ENCODE results near the gene EIF3J. TPM values are rescaled to one million over a fixed set of nuclear protein-coding genes. Genes with fewer than 3 reads are reported as not detected.
A peak's percentile ranks its signal among the peaks of the same experiment; 100 is the strongest.

The EIF3J gene
- total and polyA plus RNA-seq, 4 donors = 23.5 to 49.9 (median 39.6) TPM

- H3K9me3 ChIP-seq (ENCODE audit: control insufficient read depth in 4 of 4, low read length in 3 of 4) = peaks cover 0 to 4% (median 0%) of the 10 kb centered on the region in 4 donors
- no peak for DNase-seq (ENCODE audit: low spot score)
- H3K9ac ChIP-seq (ENCODE audit: low read depth in 1 of 2, low read length in 2 of 2) = no peak overlapping the region
- WGBS = 91% methylated on average over 7 of the region's 7 CpGs
- no peak overlapping the region for H3K27ac ChIP-seq (ENCODE audit: low read depth in 1 of 2, low read length in 2 of 2)
- H3K36me3 ChIP-seq (ENCODE audit: control insufficient read depth in 4 of 4, insufficient read depth in 3 of 4, low read depth in 1 of 4, low read length in 3 of 4) = peaks cover 19 to 79% (median 63%) of the 10 kb centered on the region in 4 donors
- TF ChIP-seq RAD21 (IDR thresholded peaks at IDR 0.05) = peak in 1 of 2 donors; percentile 51
- TF ChIP-seq, protein P1, sequence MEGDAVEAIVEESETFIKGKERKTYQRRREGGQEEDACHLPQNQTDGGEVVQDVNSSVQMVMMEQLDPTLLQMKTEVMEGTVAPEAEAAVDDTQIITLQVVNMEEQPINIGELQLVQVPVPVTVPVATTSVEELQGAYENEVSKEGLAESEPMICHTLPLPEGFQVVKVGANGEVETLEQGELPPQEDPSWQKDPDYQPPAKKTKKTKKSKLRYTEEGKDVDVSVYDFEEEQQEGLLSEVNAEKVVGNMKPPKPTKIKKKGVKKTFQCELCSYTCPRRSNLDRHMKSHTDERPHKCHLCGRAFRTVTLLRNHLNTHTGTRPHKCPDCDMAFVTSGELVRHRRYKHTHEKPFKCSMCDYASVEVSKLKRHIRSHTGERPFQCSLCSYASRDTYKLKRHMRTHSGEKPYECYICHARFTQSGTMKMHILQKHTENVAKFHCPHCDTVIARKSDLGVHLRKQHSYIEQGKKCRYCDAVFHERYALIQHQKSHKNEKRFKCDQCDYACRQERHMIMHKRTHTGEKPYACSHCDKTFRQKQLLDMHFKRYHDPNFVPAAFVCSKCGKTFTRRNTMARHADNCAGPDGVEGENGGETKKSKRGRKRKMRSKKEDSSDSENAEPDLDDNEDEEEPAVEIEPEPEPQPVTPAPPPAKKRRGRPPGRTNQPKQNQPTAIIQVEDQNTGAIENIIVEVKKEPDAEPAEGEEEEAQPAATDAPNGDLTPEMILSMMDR (IDR thresholded peaks at IDR 0.05; ENCODE audit: low read depth, low read length, missing input control) = peak; percentile 13
- no peak for TF ChIP-seq FOXA2 (IDR thresholded peaks at IDR 0.05)
- no peaks in the 10 kb centered on the region for H3K27me3 ChIP-seq (ENCODE audit: control insufficient read depth in 4 of 4, insufficient read depth in 4 of 4, low read length in 3 of 4)
- H3K4me3 ChIP-seq (ENCODE audit: low read depth in 1 of 3, low read length in 3 of 3) = no peak overlapping the region
- no peaks in the 10 kb centered on the region for H3K4me1 ChIP-seq (ENCODE audit: control insufficient read depth in 4 of 4, insufficient read depth in 4 of 4, low read length in 3 of 4)
These were observed 56.2 kb downstream of the EIF3J start for GRCh38 chr15:44593042-44593736.

GRCh38 chr15:44595246-44595645 lies 58.3 kb downstream of the EIF3J start:
- no peaks in the 10 kb centered on the region for H3K27me3 ChIP-seq (ENCODE audit: control insufficient read depth in 4 of 4, insufficient read depth in 4 of 4, low read length in 3 of 4)
- no peaks in the 10 kb centered on the region for H3K4me1 ChIP-seq (ENCODE audit: control insufficient read depth in 4 of 4, insufficient read depth in 4 of 4, low read length in 3 of 4)
- WGBS = 38% methylated on average over 1 of the region's 1 CpG
- TF ChIP-seq TAF1 (conservative IDR thresholded peaks at IDR 0.05) (no peak), GABPA (IDR thresholded peaks at IDR 0.05 in 1 of 2, conservative IDR thresholded peaks at IDR 0.05 in 1 of 2) (no peak), RAD21 (IDR thresholded peaks at IDR 0.05) (no peak), EGR1 (IDR thresholded peaks at IDR 0.05; ENCODE audit: low read depth in 2 of 2) (no peak), MAX (IDR thresholded peaks at IDR 0.05) (no peak), FOXA1 (IDR thresholded peaks at IDR 0.05) (no peak), HNF4G (IDR thresholded peaks at IDR 0.05) (no peak), JUND (IDR thresholded peaks at IDR 0.05) (no peak), FOXA2 (IDR thresholded peaks at IDR 0.05) (no peak), SP1 (IDR thresholded peaks at IDR 0.05) (no peak), RXRA (IDR thresholded peaks at IDR 0.05) (no peak), HNF4A (conservative IDR thresholded peaks at IDR 0.05) (no peak), REST (IDR thresholded peaks at IDR 0.05) (no peak), YY1 (IDR thresholded peaks at IDR 0.05) (no peak)
- TF ChIP-seq, protein P1 (IDR thresholded peaks at IDR 0.05; ENCODE audit: low read depth, low read length, missing input control) = no peak
- TF ChIP-seq, protein P2, sequence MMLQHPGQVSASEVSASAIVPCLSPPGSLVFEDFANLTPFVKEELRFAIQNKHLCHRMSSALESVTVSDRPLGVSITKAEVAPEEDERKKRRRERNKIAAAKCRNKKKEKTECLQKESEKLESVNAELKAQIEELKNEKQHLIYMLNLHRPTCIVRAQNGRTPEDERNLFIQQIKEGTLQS (IDR thresholded peaks at IDR 0.05) = no peak
- TF ChIP-seq, protein P3, sequence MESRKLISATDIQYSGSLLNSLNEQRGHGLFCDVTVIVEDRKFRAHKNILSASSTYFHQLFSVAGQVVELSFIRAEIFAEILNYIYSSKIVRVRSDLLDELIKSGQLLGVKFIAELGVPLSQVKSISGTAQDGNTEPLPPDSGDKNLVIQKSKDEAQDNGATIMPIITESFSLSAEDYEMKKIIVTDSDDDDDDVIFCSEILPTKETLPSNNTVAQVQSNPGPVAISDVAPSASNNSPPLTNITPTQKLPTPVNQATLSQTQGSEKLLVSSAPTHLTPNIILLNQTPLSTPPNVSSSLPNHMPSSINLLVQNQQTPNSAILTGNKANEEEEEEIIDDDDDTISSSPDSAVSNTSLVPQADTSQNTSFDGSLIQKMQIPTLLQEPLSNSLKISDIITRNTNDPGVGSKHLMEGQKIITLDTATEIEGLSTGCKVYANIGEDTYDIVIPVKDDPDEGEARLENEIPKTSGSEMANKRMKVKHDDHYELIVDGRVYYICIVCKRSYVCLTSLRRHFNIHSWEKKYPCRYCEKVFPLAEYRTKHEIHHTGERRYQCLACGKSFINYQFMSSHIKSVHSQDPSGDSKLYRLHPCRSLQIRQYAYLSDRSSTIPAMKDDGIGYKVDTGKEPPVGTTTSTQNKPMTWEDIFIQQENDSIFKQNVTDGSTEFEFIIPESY (IDR thresholded peaks at IDR 0.05) = no peak
- no peak overlapping the region for H3K9ac ChIP-seq (ENCODE audit: low read depth in 1 of 2, low read length in 2 of 2)
- no peak for DNase-seq (ENCODE audit: low spot score)
- no peaks in the 10 kb centered on the region for H3K9me3 ChIP-seq (ENCODE audit: control insufficient read depth in 4 of 4, low read length in 3 of 4)
- peaks cover 15 to 74% (median 52%) of the 10 kb centered on the region in 4 donors for H3K36me3 ChIP-seq (ENCODE audit: control insufficient read depth in 4 of 4, insufficient read depth in 3 of 4, low read depth in 1 of 4, low read length in 3 of 4)
- H3K27ac ChIP-seq (ENCODE audit: low read depth in 1 of 2, low read length in 2 of 2) = no peak overlapping the region
- no peak overlapping the region for H3K4me3 ChIP-seq (ENCODE audit: low read depth in 1 of 3, low read length in 3 of 3)

All from liver (tissue), 9 donors.